Smooth muscle cell of the pulmonary artery (primary cell): Measurements from ENCODE around the gene SCARF1. TPM values are rescaled to one million over a fixed set of nuclear protein-coding genes. Genes with fewer than 3 reads are reported as not detected.

Experiments used
- total RNA-seq: library from RNA; depleted of rRNA; stranded (reverse); fragments of >200 nt; gene quantifications from 2 replicates; pipeline ENCODE4 v1.2.3, GENCODE V29; 2014

The SCARF1 gene, protein sequence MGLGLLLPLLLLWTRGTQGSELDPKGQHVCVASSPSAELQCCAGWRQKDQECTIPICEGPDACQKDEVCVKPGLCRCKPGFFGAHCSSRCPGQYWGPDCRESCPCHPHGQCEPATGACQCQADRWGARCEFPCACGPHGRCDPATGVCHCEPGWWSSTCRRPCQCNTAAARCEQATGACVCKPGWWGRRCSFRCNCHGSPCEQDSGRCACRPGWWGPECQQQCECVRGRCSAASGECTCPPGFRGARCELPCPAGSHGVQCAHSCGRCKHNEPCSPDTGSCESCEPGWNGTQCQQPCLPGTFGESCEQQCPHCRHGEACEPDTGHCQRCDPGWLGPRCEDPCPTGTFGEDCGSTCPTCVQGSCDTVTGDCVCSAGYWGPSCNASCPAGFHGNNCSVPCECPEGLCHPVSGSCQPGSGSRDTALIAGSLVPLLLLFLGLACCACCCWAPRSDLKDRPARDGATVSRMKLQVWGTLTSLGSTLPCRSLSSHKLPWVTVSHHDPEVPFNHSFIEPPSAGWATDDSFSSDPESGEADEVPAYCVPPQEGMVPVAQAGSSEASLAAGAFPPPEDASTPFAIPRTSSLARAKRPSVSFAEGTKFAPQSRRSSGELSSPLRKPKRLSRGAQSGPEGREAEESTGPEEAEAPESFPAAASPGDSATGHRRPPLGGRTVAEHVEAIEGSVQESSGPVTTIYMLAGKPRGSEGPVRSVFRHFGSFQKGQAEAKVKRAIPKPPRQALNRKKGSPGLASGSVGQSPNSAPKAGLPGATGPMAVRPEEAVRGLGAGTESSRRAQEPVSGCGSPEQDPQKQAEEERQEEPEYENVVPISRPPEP
- total RNA-seq, result 0.33 and 0.86 TPM in 2 replicates

DNA sequence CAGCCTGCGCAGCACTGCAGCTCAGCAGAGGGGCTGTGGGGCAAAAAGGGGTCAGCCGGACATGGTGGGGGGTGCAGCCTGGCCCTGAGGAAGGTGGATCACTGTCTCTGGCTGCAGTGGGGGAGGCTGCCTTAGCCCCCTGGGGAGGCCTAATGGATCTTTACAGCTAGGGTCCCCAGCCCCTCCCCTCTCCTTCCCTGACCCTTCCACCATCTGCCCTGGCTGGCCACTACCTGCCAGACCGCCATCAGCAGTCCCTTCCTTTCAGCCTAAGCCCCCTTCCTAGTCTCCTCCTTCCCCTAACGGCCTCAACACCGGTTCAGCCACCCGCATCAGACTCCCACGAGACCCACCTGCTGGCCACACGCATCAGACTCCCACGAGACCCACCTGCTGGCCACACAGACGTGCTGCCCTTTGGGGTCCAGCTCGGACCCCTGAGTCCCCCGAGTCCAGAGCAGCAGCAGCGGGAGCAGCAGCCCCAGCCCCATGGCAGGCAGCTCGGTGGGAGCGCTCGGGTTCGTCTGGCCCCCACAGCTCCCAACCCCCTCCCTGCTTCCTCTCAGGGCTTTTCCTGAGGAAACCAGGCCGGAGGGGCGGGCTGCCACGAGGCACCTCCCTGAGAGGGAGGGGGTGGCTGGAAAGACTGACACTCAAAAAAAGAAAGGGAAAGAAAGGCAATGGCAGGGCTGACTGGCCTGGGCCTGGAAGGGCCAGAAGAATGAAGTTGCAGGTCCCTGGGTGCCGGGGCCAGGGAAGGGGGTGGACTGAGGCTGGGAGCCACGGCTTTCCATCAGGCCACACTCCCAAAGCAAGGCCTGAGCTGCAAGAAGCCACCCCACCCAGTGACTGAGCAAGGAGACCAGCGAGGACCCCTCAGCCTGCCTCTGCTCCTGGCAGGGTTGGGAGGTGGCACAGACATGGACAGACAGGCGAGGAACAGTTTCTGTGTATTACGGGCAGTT is at the start of gene SCARF1:
Gene SCARF1, minus strand, starts transcription at position 526 of the 965 bp plus-strand sequence. Its CDS starts 35 bp downstream, at position 491.

GRCh38 chr17:1684378-1685189 is 39.1 kb upstream of the SCARF1 start, which contains the start of gene PRPF8:
Gene PRPF8, minus strand, starts transcription at chr17:1684867. Its CDS starts 296 bp downstream, at chr17:1684571.

DNA sequence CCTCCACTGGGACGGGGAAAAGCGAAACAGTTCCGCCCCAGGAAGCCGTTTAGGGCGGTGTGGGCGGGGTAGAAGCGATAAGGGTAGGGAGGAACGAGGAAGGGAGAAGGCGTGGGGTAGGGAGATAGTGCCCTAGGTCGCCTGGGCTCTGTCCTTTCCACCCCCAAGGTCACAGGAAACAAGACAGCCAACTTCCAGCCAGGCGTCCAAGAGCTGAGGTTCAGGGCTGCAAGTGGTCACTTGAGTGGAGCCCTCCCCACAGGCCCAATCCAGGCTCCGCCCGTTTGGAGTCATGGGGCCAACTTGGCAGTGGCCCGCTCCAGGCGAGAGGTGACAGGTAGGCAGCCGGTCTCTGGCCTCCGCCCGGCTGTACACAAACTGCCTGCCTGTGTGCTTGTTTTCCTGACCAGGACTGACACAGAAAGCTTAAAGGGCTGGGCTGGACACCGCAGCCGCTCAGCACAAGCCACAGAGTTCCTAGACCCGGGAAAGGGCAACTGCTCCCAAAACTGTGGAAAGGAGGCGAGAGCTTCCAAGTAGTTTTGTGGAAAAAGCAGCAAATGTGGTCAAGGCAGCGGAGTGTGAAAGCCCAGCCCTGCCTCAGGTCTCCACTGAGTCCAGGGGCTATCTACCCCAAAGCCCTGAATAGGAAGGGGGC is 4.4 kb upstream of the SCARF1 start, which contains the start of gene RILP:
Gene RILP, minus strand, starts transcription at position 23 of the 658 bp plus-strand sequence. CDS start 62 bp downstream, outside the sequence.

GRCh38 chr17:1627982-1628855 is 17.3 kb downstream of the SCARF1 start, which contains the start of gene SLC43A2:
Gene SLC43A2, minus strand, starts transcription at chr17:1628834. Its CDS starts 960 bp downstream, at chr17:1627874.

Other genes starting within 250 kb of the SCARF1 start
- 283 and 331 TPM in 2 replicates for gene YWHAE, start 245.5 kb downstream of the SCARF1 start, total RNA-seq
- 82.9 and 113 TPM in 2 replicates for gene CRK, start 189.5 kb downstream of the SCARF1 start, total RNA-seq
- gene MYO1C, start 153.0 kb downstream of the SCARF1 start, total RNA-seq, result 283 and 341 TPM in 2 replicates
- gene INPP5K, start 129.1 kb downstream of the SCARF1 start, total RNA-seq, result 37.9 and 38.5 TPM in 2 replicates
- 16.2 and 22.0 TPM in 2 replicates for gene PITPNA, start 82.9 kb downstream of the SCARF1 start, total RNA-seq
- gene SLC43A2, start 16.9 kb downstream of the SCARF1 start, total RNA-seq, result 5.7 and 9.2 TPM in 2 replicates
- 3.8 and 5.3 TPM in 2 replicates for gene RILP, start 4.1 kb upstream of the SCARF1 start, total RNA-seq
- gene PRPF8, start 39.1 kb upstream of the SCARF1 start, total RNA-seq, result 149 and 174 TPM in 2 replicates
- 3.8 and 4.8 TPM in 2 replicates for gene TLCD2, start 64.6 kb upstream of the SCARF1 start, total RNA-seq
- 26.3 and 30.7 TPM in 2 replicates for gene WDR81, start 79.0 kb upstream of the SCARF1 start, total RNA-seq
- 0.20 and 0.63 TPM in 2 replicates for gene SERPINF2, start 97.1 kb upstream of the SCARF1 start, total RNA-seq
- gene SERPINF1, start 116.3 kb upstream of the SCARF1 start, total RNA-seq, result 6.3 and 86.8 TPM in 2 replicates
- 9.7 TPM in 2 replicates for gene SMYD4, start 184.2 kb upstream of the SCARF1 start, total RNA-seq
- 33.6 and 33.9 TPM in 2 replicates for gene RPA1, start 184.3 kb upstream of the SCARF1 start, total RNA-seq